Hematopoietic multipotent progenitor cell treated with erythropoietin and hydrocortisone succinate and interleukin-3 and kit ligand, for 17 days (in vitro differentiated cells): ENCODE results near the gene GJB5.
"Not testable (repeated sequence)": the region's sequence is repeated elsewhere in the genome, so short reads cannot be mapped to it uniquely, and the experiment has no call there.

Experiments
- DNase-seq: peaks from one replicate; pipeline ENCODE4 v3.0.0-alpha.2; 2015; ENCODE audit warnings: low spot score

Gene GJB5

DNA sequence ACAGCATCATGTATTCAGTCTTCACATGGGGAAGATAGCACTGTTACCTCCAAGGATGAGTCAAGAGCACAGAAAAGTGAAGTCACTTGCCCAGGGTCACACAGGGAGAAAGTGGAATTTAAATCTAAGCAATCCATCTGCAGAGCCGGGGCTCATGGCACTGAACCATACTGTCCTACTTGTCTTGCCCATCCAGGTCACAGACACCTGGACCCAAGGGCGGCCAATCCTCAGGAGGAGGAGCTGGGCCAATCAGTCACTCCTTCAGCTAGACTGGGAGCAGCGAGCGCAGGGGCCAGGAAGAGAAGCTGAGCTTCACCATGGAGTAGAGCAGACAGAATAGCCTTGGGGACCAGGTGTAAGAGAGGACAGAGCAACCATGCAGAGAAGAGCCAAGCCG lies 9.2 kb upstream of the GJB5 start:
- no peak for DNase-seq

DNA sequence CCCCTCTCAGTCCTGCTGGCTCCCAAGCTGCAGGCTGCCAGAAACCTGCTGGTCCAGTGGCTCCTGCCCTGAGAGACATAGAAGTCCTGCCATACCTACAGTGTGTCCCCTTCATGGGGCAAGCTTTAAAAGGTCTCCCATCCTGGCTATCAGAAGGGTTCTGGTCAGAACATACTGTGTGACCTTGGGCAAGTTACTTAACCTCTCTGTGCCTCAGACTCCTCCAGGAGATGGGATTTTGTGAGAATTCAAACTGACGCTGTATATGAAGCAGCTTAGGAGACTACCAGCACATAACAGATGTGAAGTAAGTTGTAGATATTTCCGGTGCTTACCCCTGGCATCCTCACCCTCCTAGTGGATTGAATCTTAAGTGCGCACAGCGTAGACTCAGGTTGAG lies 8.7 kb upstream of the GJB5 start:
- DNase-seq = no peak

DNA sequence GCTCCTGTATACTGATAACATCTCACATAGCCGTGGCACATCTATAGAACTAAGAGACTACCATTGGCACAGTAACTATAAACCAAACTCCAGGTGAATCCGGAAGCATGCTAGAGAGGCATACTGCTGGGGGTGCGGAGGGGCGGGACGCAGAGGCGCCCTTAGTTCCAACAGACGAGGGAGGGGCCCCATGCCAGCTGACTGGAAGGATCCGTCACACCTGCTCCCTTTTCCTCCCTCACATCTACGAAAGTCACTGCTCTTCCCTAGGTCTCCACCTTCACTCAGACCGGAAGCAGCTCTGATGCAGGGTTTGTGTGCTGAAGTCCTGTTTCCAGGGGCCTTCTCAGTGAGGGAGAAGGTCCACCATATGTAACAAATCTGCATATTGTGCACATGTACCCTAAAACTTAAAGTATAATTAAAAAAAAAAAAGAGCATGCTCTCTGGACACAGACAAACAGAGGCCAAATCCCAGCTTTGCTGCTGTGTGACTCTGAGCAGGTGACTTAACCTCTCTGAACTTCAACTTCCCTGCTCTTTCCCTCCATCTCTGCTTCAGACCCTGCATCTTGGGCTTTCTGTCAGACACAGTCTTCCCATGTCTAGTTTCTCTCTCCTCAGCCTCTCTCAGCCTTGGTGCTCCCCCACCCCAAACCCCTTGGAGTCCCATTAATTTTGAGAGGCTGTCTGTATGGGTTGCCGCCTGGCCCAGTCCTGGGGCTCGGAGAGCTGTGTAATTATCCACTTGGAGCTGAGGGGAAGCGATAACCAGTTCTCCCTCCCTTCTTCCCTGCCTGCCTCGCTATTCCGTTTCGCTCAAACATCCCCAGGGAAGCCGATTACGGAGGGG lies 7.8 kb upstream of the GJB5 start:
- no peak for DNase-seq

DNA sequence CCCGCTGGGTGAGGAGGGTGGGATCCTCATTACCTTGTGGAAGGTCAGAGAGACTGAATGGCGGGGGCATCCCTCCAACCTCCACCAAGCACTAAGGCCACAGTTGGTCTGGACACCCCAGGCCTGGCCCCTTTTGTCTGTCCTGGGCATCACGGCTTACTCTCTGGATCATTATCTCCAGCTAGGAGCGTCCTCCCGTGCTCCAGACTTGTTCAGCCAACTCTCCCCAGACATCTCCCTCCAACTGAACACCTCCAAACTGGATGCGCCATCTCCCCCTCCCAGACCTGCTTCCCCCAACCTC lies 7.3 kb upstream of the GJB5 start:
- no peak for DNase-seq

DNA sequence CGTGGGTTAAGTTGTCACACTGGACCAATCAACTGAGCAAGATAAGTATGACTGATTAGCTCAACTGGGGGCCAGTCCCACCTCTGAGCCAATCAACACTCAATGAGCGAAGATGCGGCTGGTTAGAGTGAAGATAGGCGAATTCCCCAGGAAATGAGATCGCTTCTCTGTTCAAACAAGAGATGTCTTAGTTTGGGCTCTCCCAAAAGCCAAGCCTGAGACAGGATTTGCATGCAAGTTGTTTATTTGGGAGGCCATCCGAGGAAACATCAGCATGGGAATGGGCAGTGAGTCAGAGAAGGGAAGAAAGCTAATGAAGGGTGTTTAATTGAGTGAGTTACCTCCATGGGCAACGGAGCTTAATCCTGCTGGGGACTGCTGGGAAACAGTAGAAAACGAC lies 4.9 kb upstream of the GJB5 start:
- no peak for DNase-seq

DNA sequence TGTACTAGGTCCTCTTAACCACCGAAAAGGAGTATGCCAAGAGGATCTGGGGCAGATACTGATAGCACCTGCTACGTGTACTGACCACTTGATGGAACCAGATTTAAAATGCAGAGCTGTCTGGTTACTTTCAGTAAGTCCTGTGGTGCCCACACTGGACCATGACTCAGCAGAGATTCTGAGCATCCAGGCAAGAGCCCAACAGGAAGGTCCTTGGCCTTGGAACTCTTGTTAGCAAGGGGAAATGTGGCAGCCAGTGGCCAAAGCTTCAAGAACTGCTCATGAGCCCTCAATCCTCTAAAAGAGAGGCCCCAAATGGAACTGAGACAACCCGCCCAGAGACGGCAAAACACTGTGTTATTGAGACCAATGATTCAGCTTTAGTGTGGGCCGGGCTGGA lies 4.2 kb upstream of the GJB5 start:
- DNase-seq = no peak

DNA sequence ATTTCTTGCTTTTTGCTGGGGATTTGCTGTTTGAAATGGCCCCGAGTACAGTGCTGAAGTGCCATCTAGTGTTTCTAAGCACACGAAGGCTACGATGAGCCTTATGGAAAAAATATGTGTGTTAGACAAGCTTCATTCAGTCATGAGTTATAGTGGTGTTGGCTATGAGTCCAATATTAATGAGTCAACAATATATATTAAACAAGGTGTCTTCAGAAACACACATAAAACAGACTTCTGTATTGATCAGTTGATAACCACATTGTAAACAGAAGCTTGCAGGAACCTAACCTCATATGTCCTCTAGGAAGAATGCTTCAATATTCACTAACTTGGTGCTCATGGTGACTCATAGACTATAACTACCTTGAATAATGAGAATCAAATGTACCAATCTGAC lies 1.7 kb upstream of the GJB5 start:
- DNase-seq = no peak

DNA sequence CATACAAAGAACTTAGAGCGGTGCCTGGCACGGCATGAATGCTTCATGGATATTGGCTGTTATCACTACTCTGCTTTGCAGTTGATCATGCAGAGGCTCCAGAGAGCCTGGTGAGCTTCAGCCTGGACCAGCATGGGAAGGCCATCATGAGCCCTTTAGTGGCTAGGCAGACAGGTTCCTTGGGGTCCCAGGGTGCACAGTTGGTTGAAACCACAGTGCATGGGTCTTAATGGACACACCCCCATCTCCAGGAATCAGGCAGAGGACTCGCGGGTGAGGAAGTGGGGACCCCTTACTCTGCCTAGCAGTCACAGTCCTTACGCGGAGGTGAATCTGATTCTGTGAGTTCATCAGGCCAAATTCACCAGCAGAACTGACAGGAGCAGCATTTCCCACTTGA lies 1.1 kb downstream of the GJB5 start:
- DNase-seq = no peak

DNA sequence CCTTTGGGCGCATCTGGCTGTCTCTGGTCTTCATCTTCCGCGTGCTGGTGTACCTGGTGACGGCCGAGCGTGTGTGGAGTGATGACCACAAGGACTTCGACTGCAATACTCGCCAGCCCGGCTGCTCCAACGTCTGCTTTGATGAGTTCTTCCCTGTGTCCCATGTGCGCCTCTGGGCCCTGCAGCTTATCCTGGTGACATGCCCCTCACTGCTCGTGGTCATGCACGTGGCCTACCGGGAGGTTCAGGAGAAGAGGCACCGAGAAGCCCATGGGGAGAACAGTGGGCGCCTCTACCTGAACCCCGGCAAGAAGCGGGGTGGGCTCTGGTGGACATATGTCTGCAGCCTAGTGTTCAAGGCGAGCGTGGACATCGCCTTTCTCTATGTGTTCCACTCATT lies 2.5 kb downstream of the GJB5 start:
- no peak for DNase-seq

DNA sequence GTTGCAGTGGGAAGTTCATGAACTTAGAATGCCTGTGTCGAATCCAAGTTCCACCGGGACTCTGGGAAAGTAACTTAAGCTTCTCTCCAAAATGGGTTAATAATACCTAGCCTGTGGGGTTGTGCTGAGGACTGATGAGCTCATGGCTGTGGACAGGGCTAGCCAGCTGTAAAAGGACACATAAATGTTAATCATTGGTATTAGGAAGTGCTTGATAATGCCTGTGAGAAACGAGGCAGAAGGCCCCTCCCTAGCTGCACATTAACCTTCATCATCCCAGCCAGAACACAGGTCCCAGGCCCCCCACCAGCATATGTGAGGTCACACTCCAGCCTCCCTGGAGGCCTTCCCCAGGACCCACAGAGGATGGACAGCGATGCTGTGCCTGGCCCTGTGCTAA lies 3.9 kb downstream of the GJB5 start:
- DNase-seq = no peak

DNA sequence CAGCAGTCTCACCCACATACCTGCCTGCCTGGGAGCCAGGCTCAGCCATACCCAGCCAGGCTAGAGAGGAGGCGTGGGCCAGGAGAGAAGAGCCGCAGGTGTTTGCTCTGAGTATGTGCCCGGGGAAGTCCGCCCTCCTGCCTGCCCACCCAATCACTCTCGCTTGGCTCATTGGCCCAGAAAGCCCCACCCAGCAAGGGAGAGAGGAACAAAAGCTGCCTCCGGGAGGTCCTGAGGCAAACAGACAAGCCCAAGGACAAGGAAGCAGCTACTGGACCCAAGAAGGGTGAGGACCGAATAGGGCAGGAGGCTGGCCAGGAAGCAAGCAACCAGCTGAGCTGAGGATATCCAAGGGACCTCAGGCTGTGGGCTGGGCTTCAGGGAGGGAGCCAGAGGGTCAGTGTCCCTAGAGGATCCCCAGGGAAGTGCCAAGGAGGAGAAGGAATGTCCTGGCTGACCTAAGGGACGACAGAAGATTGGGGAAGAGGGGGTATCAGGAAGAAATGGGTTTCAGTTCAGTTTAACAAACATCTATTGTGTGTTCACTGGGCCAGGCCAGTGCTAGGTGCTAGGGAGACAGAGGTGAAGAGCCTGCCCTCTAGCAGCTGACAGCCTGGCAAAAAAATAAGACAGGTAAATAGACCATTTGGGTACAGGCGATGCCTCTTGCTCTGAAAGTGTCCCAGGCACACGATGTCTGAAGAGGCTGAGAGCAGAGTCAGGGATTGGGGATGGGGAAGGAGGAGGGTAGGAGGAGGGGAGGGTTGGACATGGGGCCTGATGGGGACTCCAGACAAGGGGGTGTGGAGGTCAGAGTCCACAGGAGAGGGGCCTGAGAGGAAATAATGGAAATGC lies 4.9 kb downstream of the GJB5 start, which contains the start of gene GJB4:
Gene GJB4 (plus strand): TSS at position 238 of the 855 bp plus-strand sequence. CDS start 1,515 bp downstream, outside the sequence.
- DNase-seq = no peak

DNA sequence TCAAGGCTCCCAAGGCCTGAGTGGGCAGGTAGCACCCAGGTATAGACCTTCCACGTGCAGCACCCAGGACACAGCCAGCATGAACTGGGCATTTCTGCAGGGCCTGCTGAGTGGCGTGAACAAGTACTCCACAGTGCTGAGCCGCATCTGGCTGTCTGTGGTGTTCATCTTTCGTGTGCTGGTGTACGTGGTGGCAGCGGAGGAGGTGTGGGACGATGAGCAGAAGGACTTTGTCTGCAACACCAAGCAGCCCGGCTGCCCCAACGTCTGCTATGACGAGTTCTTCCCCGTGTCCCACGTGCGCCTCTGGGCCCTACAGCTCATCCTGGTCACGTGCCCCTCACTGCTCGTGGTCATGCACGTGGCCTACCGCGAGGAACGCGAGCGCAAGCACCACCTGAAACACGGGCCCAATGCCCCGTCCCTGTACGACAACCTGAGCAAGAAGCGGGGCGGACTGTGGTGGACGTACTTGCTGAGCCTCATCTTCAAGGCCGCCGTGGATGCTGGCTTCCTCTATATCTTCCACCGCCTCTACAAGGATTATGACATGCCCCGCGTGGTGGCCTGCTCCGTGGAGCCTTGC lies 6.4 kb downstream of the GJB5 start:
- DNase-seq = no peak

DNA sequence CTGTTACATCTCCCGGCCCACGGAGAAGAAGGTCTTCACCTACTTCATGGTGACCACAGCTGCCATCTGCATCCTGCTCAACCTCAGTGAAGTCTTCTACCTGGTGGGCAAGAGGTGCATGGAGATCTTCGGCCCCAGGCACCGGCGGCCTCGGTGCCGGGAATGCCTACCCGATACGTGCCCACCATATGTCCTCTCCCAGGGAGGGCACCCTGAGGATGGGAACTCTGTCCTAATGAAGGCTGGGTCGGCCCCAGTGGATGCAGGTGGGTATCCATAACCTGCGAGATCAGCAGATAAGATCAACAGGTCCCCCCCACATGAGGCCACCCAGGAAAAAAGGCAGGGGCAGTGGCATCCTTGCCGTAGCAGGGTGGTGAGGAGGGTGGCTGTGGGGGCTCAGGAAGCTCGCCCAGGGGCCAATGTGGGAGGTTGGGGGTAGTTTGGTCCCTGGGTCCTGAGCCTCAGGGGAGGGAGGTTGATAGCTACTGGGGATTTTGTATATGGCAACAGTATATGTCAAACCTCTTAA lies 7.0 kb downstream of the GJB5 start:
- no peak for DNase-seq

DNA sequence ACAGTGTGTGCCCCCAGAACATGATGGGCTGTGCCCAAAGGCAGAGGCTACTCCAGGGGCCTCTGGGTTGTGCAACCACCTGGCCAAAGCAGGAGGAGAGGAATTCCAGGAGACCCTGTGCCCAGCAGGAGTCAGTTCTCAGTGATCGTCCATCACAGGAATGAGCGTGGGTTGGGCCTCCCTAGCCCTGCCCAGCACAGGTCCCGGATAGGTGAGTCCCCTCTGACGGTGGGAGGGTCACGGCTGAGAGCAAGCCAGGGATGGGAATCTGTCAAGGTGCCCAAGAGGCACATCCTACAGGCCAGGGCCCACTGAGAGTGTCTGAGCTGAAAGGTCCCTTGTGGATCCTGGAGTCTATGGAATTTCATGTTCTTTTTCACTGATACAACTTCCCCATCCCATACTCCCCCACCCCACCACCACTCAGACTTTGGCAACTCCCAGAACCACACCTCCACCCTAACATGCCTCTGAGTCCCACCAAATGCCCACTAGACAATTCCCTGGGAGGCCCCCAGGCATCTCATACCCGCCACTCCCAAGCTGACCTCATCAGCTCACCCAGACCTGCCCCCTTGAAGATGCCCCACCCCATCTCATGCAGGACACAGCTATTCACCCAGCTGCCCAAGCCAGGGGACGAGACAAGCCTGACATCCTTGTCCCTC lies 7.8 kb downstream of the GJB5 start:
- no peak for DNase-seq

DNA sequence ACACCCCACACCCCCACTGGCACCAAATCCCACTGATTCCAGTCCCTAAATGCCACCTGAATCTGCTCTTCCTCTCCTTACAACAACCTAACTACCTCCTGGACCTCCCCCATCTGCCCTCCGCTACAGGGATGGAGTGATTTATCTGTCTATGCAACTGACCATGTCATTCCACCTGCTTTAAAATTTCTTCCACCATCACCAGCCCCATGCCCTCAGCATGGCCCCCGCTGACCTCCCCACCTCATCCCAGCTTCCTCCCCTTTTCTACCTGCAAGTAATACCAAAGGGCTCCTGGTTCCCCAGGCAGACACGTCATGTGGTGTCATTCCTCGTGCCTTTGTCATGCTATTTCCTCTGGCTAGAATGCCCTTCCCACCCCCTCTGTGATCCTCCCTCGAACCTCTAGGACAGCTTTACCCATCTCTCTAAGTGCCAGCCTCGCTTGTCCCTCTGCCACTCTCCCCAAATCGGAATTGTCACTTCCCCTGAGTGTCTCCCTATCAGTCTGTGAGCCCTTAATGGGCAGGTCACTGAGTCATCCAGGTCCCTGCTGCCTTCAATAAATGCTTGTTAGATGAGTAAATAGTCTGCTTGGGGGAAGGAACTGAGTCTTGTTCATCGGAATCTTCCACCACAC lies 8.4 kb downstream of the GJB5 start:
- DNase-seq = no peak

DNA sequence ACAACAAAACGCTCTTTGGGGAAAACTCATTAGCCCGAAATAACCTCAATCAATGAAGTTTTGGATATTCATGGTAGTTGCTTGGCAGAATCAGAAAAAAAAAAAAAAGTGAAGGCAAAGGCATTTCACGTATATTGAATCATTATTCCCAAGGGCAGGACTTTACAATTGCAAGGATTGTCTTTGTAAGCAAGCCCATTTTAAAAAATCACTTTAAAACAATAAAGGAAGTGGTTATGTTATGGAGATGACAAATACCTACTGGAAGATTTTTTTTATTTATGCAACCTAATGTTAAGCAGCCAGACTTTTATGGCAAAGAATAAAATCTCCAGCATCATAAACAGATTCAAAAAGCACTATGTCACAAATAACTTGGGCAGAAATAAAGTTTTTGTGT lies 14.0 kb downstream of the GJB5 start:
- no peak for DNase-seq

DNA sequence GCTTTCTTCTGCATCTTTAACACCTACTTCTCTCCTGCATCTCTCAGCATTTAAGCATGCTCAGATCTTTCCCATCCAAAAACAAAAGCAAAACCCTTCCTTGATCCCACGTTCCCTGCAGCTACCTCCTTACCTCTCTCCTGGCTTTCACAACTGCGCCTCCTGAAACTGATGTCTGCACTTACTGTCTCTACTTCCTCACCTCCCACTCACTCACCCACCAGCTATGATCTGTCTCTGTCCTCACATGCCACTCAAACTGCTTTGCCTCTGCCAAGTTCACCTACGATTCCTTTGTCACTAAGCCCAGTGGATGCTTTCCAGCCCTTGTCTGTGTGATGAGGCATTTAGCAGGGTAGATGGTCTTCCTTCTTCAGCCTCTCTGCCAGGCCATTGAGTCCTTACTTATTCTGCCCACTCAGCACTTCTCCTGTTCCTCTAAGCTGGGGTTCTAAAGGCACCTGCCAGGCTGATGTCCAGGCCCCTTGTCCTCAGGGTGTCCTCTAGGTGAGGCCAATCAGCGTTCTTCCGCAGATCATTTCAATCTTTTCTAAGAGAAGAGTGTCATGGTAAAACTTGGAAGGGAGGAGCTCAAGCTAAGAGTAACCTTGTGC lies 16.2 kb downstream of the GJB5 start:
- no peak for DNase-seq

DNA sequence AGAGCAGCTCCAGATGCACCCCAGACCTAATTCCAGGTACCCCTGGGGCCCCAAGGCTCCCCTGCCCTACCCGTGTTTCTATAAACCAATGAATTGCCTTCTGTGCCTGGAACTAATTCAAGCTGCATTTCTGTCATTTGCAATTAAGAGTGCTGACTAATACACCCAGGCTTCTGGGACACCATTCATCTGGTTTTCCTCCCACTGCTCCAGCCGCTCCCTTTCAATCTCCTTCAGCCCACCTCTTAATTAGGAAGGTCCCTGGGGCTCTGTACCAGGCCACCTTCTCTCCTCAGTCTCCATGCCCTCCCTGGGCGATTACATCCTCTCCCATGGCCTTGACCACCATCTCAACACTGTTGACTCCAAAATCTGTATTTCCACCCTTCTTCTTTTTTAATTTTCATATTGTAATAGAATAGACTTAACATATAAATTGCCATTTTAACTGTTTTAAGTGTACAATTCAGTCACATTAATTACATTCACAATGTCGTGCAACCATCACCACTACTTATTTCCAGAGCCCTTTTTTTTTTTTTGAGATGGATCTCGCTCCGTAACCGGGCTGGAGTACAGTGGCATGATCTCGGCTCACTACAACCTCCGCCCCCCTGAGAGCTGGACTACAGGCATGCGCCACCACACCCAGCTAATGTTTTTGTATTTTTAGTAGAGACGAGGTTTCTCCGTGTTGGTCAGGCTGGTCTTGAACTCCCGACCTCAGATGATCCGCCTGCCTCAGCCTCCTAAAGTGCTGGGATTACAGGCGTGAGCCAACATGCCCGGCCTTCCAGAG lies 16.9 kb downstream of the GJB5 start:
- no peak for DNase-seq

DNA sequence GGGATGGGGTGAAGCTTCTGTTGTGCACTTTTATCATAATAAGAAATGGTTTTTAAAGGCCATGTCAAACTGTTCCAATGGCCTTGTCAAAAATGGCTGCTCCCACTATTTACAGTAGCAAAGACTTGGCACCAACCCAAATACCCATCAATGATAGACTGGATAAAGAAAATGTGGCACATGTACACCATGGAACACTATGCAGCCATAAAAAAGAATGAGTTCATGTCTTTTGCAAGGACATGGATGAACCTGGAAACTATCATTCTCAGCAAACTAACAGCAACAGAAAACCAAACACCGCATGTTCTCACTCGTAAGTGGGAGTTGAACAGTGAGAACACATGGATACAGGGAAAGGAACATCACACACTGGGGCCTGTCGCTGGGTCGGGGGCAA lies 18.3 kb downstream of the GJB5 start:
- not testable (repeated sequence) for DNase-seq

DNA sequence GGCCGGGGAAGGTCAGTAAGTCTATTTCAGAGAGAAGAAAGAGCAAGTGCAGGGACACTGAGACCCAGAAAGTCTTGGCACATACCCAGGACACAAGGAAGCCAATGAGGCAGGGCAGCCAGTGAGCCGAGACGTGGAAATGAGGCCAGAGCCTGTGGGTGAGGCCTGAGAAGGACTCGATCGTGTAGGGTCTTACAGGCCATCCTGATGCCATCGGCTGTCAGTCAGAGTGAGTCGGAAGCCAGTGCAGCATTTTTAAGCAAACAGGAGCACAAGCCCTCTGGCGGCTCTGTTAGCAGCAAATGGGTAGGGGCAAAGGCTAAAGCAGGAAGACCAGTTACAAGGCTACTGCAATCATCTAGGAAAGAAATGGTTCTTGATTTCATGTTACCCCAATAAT lies 20.1 kb downstream of the GJB5 start:
- DNase-seq = no peak

DNA sequence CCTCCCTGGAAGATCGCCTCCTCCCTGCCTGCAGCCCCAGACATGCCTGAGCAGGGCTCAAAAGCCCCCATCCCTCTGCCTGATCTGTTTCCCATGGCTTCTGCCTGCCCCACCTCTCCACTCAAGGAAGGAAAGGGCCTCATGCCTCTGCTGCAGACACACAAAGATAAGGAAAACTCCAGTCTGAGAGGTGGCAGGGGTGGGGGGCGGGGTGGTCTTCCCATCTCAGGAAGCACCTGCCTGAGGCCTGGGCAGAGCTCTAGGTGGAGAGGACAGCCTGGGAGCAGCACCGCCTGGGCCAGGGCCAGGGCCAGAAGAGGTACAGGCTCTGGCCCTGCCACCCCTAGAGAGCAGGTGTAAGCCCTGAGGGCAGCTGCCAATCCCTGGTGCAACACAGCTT lies 22.1 kb downstream of the GJB5 start:
- DNase-seq = no peak
